DMS53 treated with DMSO at 0.1 percent for 48 hours (cell line): ENCODE data around the gene CCDC120.

Experiments
- DNase-seq: peaks from one replicate; lab custom pipeline; 2025; ENCODE audit not compliant: unreplicated experiment; lab: John Stamatoyannopoulos, UW

Gene CCDC120

GRCh38 chrX:49061490-49061889 is 2.7 kb downstream of the CCDC120 start:
- DNase-seq: no peak

GRCh38 chrX:49061916-49062315 is 3.1 kb downstream of the CCDC120 start:
- no peak for DNase-seq

GRCh38 chrX:49063715-49064114 is 4.9 kb downstream of the CCDC120 start:
- no peak for DNase-seq

GRCh38 chrX:49064303-49064702 is 5.5 kb downstream of the CCDC120 start:
- no peak for DNase-seq

- no peak for DNase-seq
Measured at GRCh38 chrX:49064735-49065134, 5.9 kb downstream of the CCDC120 start.

- no peak for DNase-seq
Measured at GRCh38 chrX:49066278-49066677, 7.5 kb downstream of the CCDC120 start.

- no peak for DNase-seq
Measured at GRCh38 chrX:49066690-49067089, 7.9 kb downstream of the CCDC120 start.

- no peak for DNase-seq
Measured at GRCh38 chrX:49067285-49068120, 8.7 kb downstream of the CCDC120 start.

GRCh38 chrX:49069038-49069437 is 10.2 kb downstream of the CCDC120 start:
- DNase-seq: no peak

- DNase-seq: no peak
Measured at GRCh38 chrX:49070988-49071387, 12.2 kb downstream of the CCDC120 start.

- DNase-seq: no peak
Measured at GRCh38 chrX:49071877-49072711, 13.3 kb downstream of the CCDC120 start.

- no peak for DNase-seq
Measured at GRCh38 chrX:49072712-49073095, 13.9 kb downstream of the CCDC120 start.

GRCh38 chrX:49073601-49074575 is 15.1 kb downstream of the CCDC120 start, which contains the start of gene PRAF2:
Gene PRAF2 (minus strand): TSS chrX:49074002. CDS start chrX:49073987, 15 bp downstream.
- peak; percentile 90 for DNase-seq

- DNase-seq: no peak
Measured at GRCh38 chrX:49075347-49075746, 16.5 kb downstream of the CCDC120 start.

- no peak for DNase-seq
Measured at GRCh38 chrX:49077941-49078340, 19.1 kb downstream of the CCDC120 start.

- DNase-seq: peak; percentile 47
Measured at GRCh38 chrX:49079489-49080428, 21.0 kb downstream of the CCDC120 start, which contains the start of gene WDR45. Gene WDR45 (minus strand): TSS chrX:49079887. CDS start chrX:49078095, 1,792 bp downstream.

GRCh38 chrX:49082271-49082871 is 23.6 kb downstream of the CCDC120 start:
- DNase-seq: no peak

- DNase-seq: no peak
Measured at GRCh38 chrX:49089553-49089952, 30.8 kb downstream of the CCDC120 start.

- DNase-seq: no peak
Measured at GRCh38 chrX:49096419-49096818, 37.6 kb downstream of the CCDC120 start.
